Lung (tissue), 12 donors: Measurements from ENCODE around the gene AICDA. TPM values are rescaled to one million over a fixed set of nuclear protein-coding genes. Genes with fewer than 3 reads are reported as not detected.

ENCODE experiments used
- ATAC-seq: fragments of 200-7000 bp; cut with Tn5 transposase; one replicate; pipeline ENCODE4 v1.9.1; 2020; ENCODE audit warnings: moderate number of reproducible peaks; ENCODE audit not compliant: insufficient read depth, low FRiP score
- DNase-seq, 3 donors: peaks; one replicate each; pipeline ENCODE4 v3.0.0-alpha.2; 2013 to 2017
- H3K27ac ChIP-seq, 2 donors: one replicate each; pipeline ENCODE4 v1.5.1; 2013; ENCODE audit warnings: mild to moderate bottlenecking in 2 of 2, moderate library complexity in 2 of 2, control low read depth in 1 of 2, inconsistent platforms in 1 of 2, low read depth in 1 of 2, low read length in 1 of 2
- H3K27me3 ChIP-seq, 3 donors: one replicate each; pipeline ENCODE4 v1.5.1; 2013; ENCODE audit warnings: low read length in 2 of 3; ENCODE audit not compliant: control insufficient read depth in 3 of 3, insufficient read depth in 3 of 3
- H3K36me3 ChIP-seq, 4 donors: one replicate each; pipeline ENCODE4 v1.5.1; 2013; ENCODE audit warnings: low read length in 4 of 4, mild to moderate bottlenecking in 1 of 4, moderate library complexity in 1 of 4; ENCODE audit not compliant: control insufficient read depth in 4 of 4, insufficient read depth in 4 of 4
- H3K4me1 ChIP-seq, 5 donors: one replicate each; pipeline ENCODE4 v1.5.1; 2013; ENCODE audit warnings: low read length in 5 of 5, mild to moderate bottlenecking in 2 of 5, moderate library complexity in 1 of 5; ENCODE audit not compliant: control insufficient read depth in 5 of 5, insufficient read depth in 5 of 5
- H3K4me3 ChIP-seq: one replicate; pipeline ENCODE4 v1.5.1; 2013; ENCODE audit warnings: mild to moderate bottlenecking, control low read depth, moderate library complexity
- H3K9ac ChIP-seq, 2 donors: one replicate each; pipeline ENCODE4 v1.5.1; 2013; ENCODE audit warnings: low read length in 2 of 2, control low read depth in 1 of 2; ENCODE audit not compliant: insufficient read depth in 1 of 2
- H3K9me3 ChIP-seq, 4 donors: one replicate each; pipeline ENCODE4 v1.5.1; 2013; ENCODE audit warnings: low read length in 3 of 4, mild to moderate bottlenecking in 1 of 4, moderate library complexity in 1 of 4; ENCODE audit not compliant: control insufficient read depth in 4 of 4, insufficient read depth in 3 of 4
- CTCF ChIP-seq: IDR thresholded peaks from 2 replicates; pipeline ENCODE4 v1.5.1; 2012; ENCODE audit warnings: mild to moderate bottlenecking; ENCODE audit errors: control extremely low read depth, extremely low read depth
- WGBS, 2 donors: extraction: QIAGEN DNeasy Blood & Tissue Kit; methylation state at CpG; one replicate each; pipeline ENCODE4 v1.1.7; 2013; 5-methylcytosine and 5-hydroxymethylcytosine counted together
- polyA plus RNA-seq, 2 donors: library from polyadenylated mRNA; stranded (reverse); fragments of 200-250 nt; gene quantifications; one replicate each; pipeline ENCODE4 v1.2.1, GENCODE V29; 2013
- total RNA-seq, 2 donors: library from RNA; depleted of rRNA in 1 of 2; stranded (reverse); fragments of >200 nt in 1 of 2; gene quantifications; one replicate each; pipeline ENCODE4 v1.2.1, GENCODE V29; 2014 to 2021
- donor health status: control.
- donor health status: control.
- donor health status: Bipolar disorder and iron deficiency.
- donor health status: healthy.
- donor health status: DM: yes; HTN: yes; CAD: no.

The AICDA gene
- total and polyA plus RNA-seq, 4 donors, result 0.10 to 0.58 (median 0.30) TPM

GRCh38 chr12:8564656-8565055, 48.0 kb downstream of the AICDA start:
- ATAC-seq, result no peak
- Histone ChIP-seq H3K27ac (peak overlapping the region in 1 of 2 donors; percentile 31), H3K36me3 (no peaks in the 10 kb centered on the region), H3K9me3 (peaks cover 0 to 18% (median 0%) of the 10 kb centered on the region in 4 donors), H3K4me3 (no peak overlapping the region), H3K4me1 (peaks cover 0 to 2% (median 0%) of the 10 kb centered on the region in 5 donors), H3K9ac (no peak overlapping the region), H3K27me3 (no peaks in the 10 kb centered on the region)
- peak in 2 of 3 donors; percentile 18 to 24 for DNase-seq
- WGBS, 2 donors, result 62 to 65% methylated on average over 22 of the region's 22 CpGs
- TF ChIP-seq CTCF, result no peak

- 78 to 80% methylated on average over 3 of the region's 3 CpGs for WGBS, 2 donors
- peaks cover 0 to 16% (median 0%) of the 10 kb centered on the region in 4 donors for H3K9me3 ChIP-seq
- no peak for ATAC-seq
Measured at GRCh38 chr12:8563356-8563755, 49.3 kb downstream of the AICDA start.

GRCh38 chr12:8562310-8562709, 50.3 kb downstream of the AICDA start:
- H3K27ac ChIP-seq, result no peak overlapping the region
- H3K27me3 ChIP-seq, result no peaks in the 10 kb centered on the region
- TF ChIP-seq CTCF, result no peak
- peaks cover 0 to 2% (median 0%) of the 10 kb centered on the region in 5 donors for H3K4me1 ChIP-seq
- H3K4me3 ChIP-seq, result no peak overlapping the region
- DNase-seq (no peak), ATAC-seq (no peak)
- 81 to 96% methylated on average over 6 of the region's 6 CpGs for WGBS, 2 donors
- no peak overlapping the region for H3K9ac ChIP-seq
- H3K36me3 ChIP-seq, result no peaks in the 10 kb centered on the region
- H3K9me3 ChIP-seq, result peaks cover 0 to 6% (median 0%) of the 10 kb centered on the region in 4 donors

More at GRCh38 chr12:8563356-8563755, 49.3 kb downstream of the AICDA start:
- TF ChIP-seq CTCF, result no peak
- H3K27me3 ChIP-seq, result no peaks in the 10 kb centered on the region
- no peak overlapping the region for H3K9ac ChIP-seq
- no peak for DNase-seq
- H3K36me3 ChIP-seq, result no peaks in the 10 kb centered on the region
- peaks cover 0 to 2% (median 0%) of the 10 kb centered on the region in 5 donors for H3K4me1 ChIP-seq
- no peak overlapping the region for H3K4me3 ChIP-seq
- no peak overlapping the region for H3K27ac ChIP-seq

- no peak for ATAC-seq
- 66 to 85% methylated on average over 4 of the region's 4 CpGs for WGBS, 2 donors
- DNase-seq, result no peak
- Histone ChIP-seq H3K27ac (no peak overlapping the region), H3K4me3 (no peak overlapping the region), H3K36me3 (no peaks in the 10 kb centered on the region), H3K4me1 (no peaks in the 10 kb centered on the region), H3K27me3 (no peaks in the 10 kb centered on the region), H3K9me3 (peaks cover 0 to 3% (median 0%) of the 10 kb centered on the region in 4 donors), H3K9ac (no peak overlapping the region)
- TF ChIP-seq CTCF, result no peak
Measured at GRCh38 chr12:8561011-8561410, 51.6 kb downstream of the AICDA start.
